Trophoblast cell (in vitro differentiated cells and primary cell): ENCODE measurements around the gene CMTM2.

Experiments
- DNase-seq, 2 donors: peaks; one replicate each; pipeline ENCODE4 v3.0.0-alpha.2; 2016
- H2AFZ ChIP-seq: 2 replicates; pipeline ENCODE4 v1.6.1; 2013; ENCODE audit warnings: low read length, moderate library complexity, mild to moderate bottlenecking; ENCODE audit not compliant: insufficient read depth, poor library complexity
- H2AK5ac ChIP-seq: 2 replicates; pipeline ENCODE4 v1.6.1; 2013; ENCODE audit warnings: mild to moderate bottlenecking, low read length
- H2BK120ac ChIP-seq: 2 replicates; pipeline ENCODE4 v1.6.1; 2013; ENCODE audit warnings: low read length, mild to moderate bottlenecking, moderate library complexity; ENCODE audit not compliant: insufficient read depth, poor library complexity
- H2BK12ac ChIP-seq: 2 replicates; pipeline ENCODE4 v1.6.1; 2013; ENCODE audit warnings: mild to moderate bottlenecking, low read length, moderate library complexity
- H2BK5ac ChIP-seq: 2 replicates; pipeline ENCODE4 v1.6.1; 2013; ENCODE audit warnings: low read length, low read depth, moderate library complexity, mild to moderate bottlenecking; ENCODE audit not compliant: poor library complexity
- H3K14ac ChIP-seq: 2 replicates; pipeline ENCODE4 v1.6.1; 2013; ENCODE audit warnings: mild to moderate bottlenecking, low read length
- H3K18ac ChIP-seq: 2 replicates; pipeline ENCODE4 v1.6.1; 2013; ENCODE audit warnings: mild to moderate bottlenecking, low read length
- H3K23ac ChIP-seq: 2 replicates; pipeline ENCODE4 v1.6.1; 2013; ENCODE audit warnings: low read length
- H3K27ac ChIP-seq: 2 replicates; pipeline ENCODE4 v1.5.1; 2013; ENCODE audit warnings: low read depth, mild to moderate bottlenecking, inconsistent platforms, low read length, moderate library complexity
- H3K27me3 ChIP-seq: 2 replicates; pipeline ENCODE4 v1.6.1; 2013; ENCODE audit warnings: inconsistent platforms, mild to moderate bottlenecking, low read length, moderate library complexity; ENCODE audit not compliant: insufficient read depth
- H3K36me3 ChIP-seq, 2 experiments: 1 replicate in 1 of 2; 2 replicates in 1 of 2; pipeline ENCODE4 v1.6.1; 2013; ENCODE audit warnings: low read length in 2 of 2, mild to moderate bottlenecking in 2 of 2, moderate library complexity in 1 of 2; ENCODE audit not compliant: insufficient read depth in 2 of 2, control insufficient read depth in 1 of 2
- H3K4ac ChIP-seq: 2 replicates; pipeline ENCODE4 v1.6.1; 2013; ENCODE audit warnings: low read depth, mild to moderate bottlenecking, low read length, moderate library complexity
- H3K4me1 ChIP-seq, 2 experiments: 1 replicate in 1 of 2; 2 replicates in 1 of 2; pipeline ENCODE4 v1.6.1; 2013; ENCODE audit warnings: low read length in 2 of 2, mild to moderate bottlenecking in 2 of 2, moderate library complexity in 1 of 2; ENCODE audit not compliant: insufficient read depth in 2 of 2, control insufficient read depth in 1 of 2
- H3K4me2 ChIP-seq: 2 replicates; pipeline ENCODE4 v1.6.1; 2013; ENCODE audit warnings: inconsistent platforms, mild to moderate bottlenecking, low read length, moderate library complexity
- H3K4me3 ChIP-seq: 2 replicates; pipeline ENCODE4 v1.5.1; 2013; ENCODE audit warnings: mild to moderate bottlenecking, low read depth, low read length, inconsistent platforms
- H3K79me1 ChIP-seq: one replicate; pipeline ENCODE4 v1.6.1; 2013; ENCODE audit warnings: low read length
- H3K79me2 ChIP-seq: 2 replicates; pipeline ENCODE4 v1.6.1; 2013; ENCODE audit warnings: low read length, mild to moderate bottlenecking; ENCODE audit not compliant: control insufficient read depth, insufficient read depth, poor library complexity
- H3K9ac ChIP-seq: 2 replicates; pipeline ENCODE4 v1.6.1; 2013; ENCODE audit warnings: mild to moderate bottlenecking, low read length
- H3K9me3 ChIP-seq: 2 replicates; pipeline ENCODE4 v1.6.1; 2013; ENCODE audit warnings: low read depth, mild to moderate bottlenecking, control low read depth, inconsistent platforms, low read length; ENCODE audit not compliant: insufficient read depth
- H4K12ac ChIP-seq: 2 replicates; pipeline ENCODE4 v1.6.1; 2013; ENCODE audit warnings: low read depth, mild to moderate bottlenecking, low read length, moderate library complexity
- H4K8ac ChIP-seq: 2 replicates; pipeline ENCODE4 v1.6.1; 2013; ENCODE audit warnings: low read depth, mild to moderate bottlenecking, low read length, moderate library complexity
- H4K91ac ChIP-seq: one replicate; pipeline ENCODE4 v1.6.1; 2013; ENCODE audit warnings: low read depth, mild to moderate bottlenecking, low read length, moderate library complexity
- WGBS: extraction: QIAGEN DNeasy Blood & Tissue Kit; methylation state at CpG from one replicate; pipeline ENCODE4 v1.1.7; 2013; ENCODE audit warnings: missing lambda C conversion rate; ENCODE audit not compliant: insufficient read length, insufficient coverage; ENCODE audit errors: extremely low coverage; 5-methylcytosine and 5-hydroxymethylcytosine counted together

CMTM2 gene

GRCh38 chr16:66603537-66604375 is 24.5 kb downstream of the CMTM2 start:
- peak in 1 of 2 donors; percentile 49 for DNase-seq
- Histone ChIP-seq H2BK120ac (peak overlapping the region; percentile 48), H3K23ac (no peak overlapping the region), H2AK5ac (no peak overlapping the region), H3K4me3 (peak overlapping the region; percentile 82), H3K18ac (peak overlapping the region; percentile 64), H2AFZ (peak overlapping the region; percentile 95), H3K4me1 (peaks cover 15 to 20% of the 10 kb centered on the region in 2 experiments), H3K4me2 (peak overlapping the region; percentile 74), H3K9me3 (no peaks in the 10 kb centered on the region), H3K27ac (peak overlapping the region; percentile 13), H4K12ac (peak overlapping the region; percentile 68), H3K79me2 (peaks cover 12% of the 10 kb centered on the region), H4K8ac (peak overlapping the region; percentile 70), H3K14ac (peak overlapping the region; percentile 68), H3K27me3 (no peaks in the 10 kb centered on the region), H2BK5ac (no peak overlapping the region), H3K36me3 (peaks cover 5 to 10% of the 10 kb centered on the region in 2 experiments), H3K4ac (peak overlapping the region; percentile 13), H4K91ac (peak overlapping the region; percentile 75), H3K79me1 (peaks cover 19% of the 10 kb centered on the region), H2BK12ac (peak overlapping the region; percentile 11), H3K9ac (peak overlapping the region; percentile 68)
- no CpG with 5 or more reads among the region's 32 CpGs for WGBS

- Histone ChIP-seq H3K4me1 (peaks cover 19 to 24% of the 10 kb centered on the region in 2 experiments), H3K18ac (peak within 1 kb of the TSS; percentile 83), H4K12ac (peak within 1 kb of the TSS; percentile 83), H2BK120ac (peak within 1 kb of the TSS; percentile 75), H3K79me1 (peaks cover 19% of the 10 kb centered on the region), H4K8ac (peak within 1 kb of the TSS; percentile 86), H2AK5ac (no peak within 1 kb of the TSS), H3K27me3 (no peaks in the 10 kb centered on the region), H3K4me3 (peak within 1 kb of the TSS; percentile 82), H3K9ac (peak within 1 kb of the TSS; percentile 75), H3K23ac (no peak within 1 kb of the TSS), H3K79me2 (peaks cover 12% of the 10 kb centered on the region), H3K14ac (peak within 1 kb of the TSS; percentile 81), H2AFZ (peak within 1 kb of the TSS; percentile 95), H3K9me3 (peaks cover under 1% of the 10 kb centered on the region), H3K4ac (peak within 1 kb of the TSS; percentile 94), H4K91ac (peak within 1 kb of the TSS; percentile 96), H2BK5ac (peak within 1 kb of the TSS; percentile 46), H2BK12ac (peak within 1 kb of the TSS; percentile 11), H3K36me3 (peaks cover 13 to 18% of the 10 kb centered on the region in 2 experiments), H3K27ac (peak within 1 kb of the TSS; percentile 46), H3K4me2 (peak within 1 kb of the TSS; percentile 74)
- peak in 1 of 2 donors; percentile 58 for DNase-seq
- WGBS = no CpG with 5 or more reads among the region's 96 CpGs
Measured at GRCh38 chr16:66604376-66605176, 25.3 kb downstream of the CMTM2 start, which contains the start of gene CMTM3. Gene CMTM3, plus strand, starts transcription at chr16:66604704. Its CDS starts 102 bp downstream, at chr16:66604806.

GRCh38 chr16:66605177-66605978 is 26.1 kb downstream of the CMTM2 start:
- Histone ChIP-seq H3K23ac (no peak overlapping the region), H3K9ac (peak overlapping the region; percentile 77), H4K91ac (peak overlapping the region; percentile 96), H3K79me2 (peaks cover 12% of the 10 kb centered on the region), H4K12ac (peak overlapping the region; percentile 83), H2BK120ac (peak overlapping the region; percentile 75), H4K8ac (peak overlapping the region; percentile 86), H3K9me3 (peaks cover 2% of the 10 kb centered on the region), H3K27ac (peak overlapping the region; percentile 46), H3K4ac (peak overlapping the region; percentile 94), H2AK5ac (peak overlapping the region; percentile 78), H2BK12ac (no peak overlapping the region), H3K36me3 (peaks cover 21 to 26% of the 10 kb centered on the region in 2 experiments), H3K79me1 (peaks cover 19% of the 10 kb centered on the region), H3K14ac (peak overlapping the region; percentile 81), H3K4me2 (peak overlapping the region; percentile 74), H3K27me3 (no peaks in the 10 kb centered on the region), H3K4me3 (peak overlapping the region; percentile 82), H2AFZ (peak overlapping the region; percentile 67), H3K4me1 (peaks cover 19 to 24% of the 10 kb centered on the region in 2 experiments), H2BK5ac (peak overlapping the region; percentile 46), H3K18ac (peak overlapping the region; percentile 83)
- peak; percentile 42 to 57 for DNase-seq
- no CpG with 5 or more reads among the region's 61 CpGs for WGBS
